Heart right ventricle (tissue), 16 donors: ENCODE results near the gene CALHM5. TPM values are rescaled to one million over a fixed set of nuclear protein-coding genes. Genes with fewer than 3 reads are reported as not detected.
"Not testable (repeated sequence)": the region's sequence is repeated elsewhere in the genome, so short reads cannot be mapped to it uniquely, and the experiment has no call there.

Source experiments
- ATAC-seq, 8 donors: fragments of 200-7000 bp; cut with Tn5 transposase; one replicate each; pipeline ENCODE4 v1.9.1; 2020; ENCODE audit warnings: mild to moderate bottlenecking in 8 of 8, moderate library complexity in 8 of 8, moderate number of reproducible peaks in 1 of 8
- DNase-seq, 2 donors: peaks; one replicate each; pipeline ENCODE4 v3.0.0-alpha.2; 2020
- H3K27ac ChIP-seq, 10 donors: fragments of 200-600 bp; sonication (generic) in 2 of 10; one replicate each; pipeline versions ENCODE4 v1.5.0 to v1.8.0; 2020 to 2022; ENCODE audit warnings: mild to moderate bottlenecking in 3 of 10
- H3K27me3 ChIP-seq, 7 donors: fragments of 200-600 bp; one replicate each; pipeline ENCODE4 v1.8.0; 2021 to 2022; ENCODE audit warnings: mild to moderate bottlenecking in 2 of 7
- H3K36me3 ChIP-seq, 9 donors: fragments of 200-600 bp; sonication (generic) in 1 of 9; one replicate each; pipeline versions ENCODE4 v1.5.0 to v1.8.0; 2020 to 2022; ENCODE audit warnings: mild to moderate bottlenecking in 2 of 9
- H3K4me1 ChIP-seq, 9 donors: fragments of 200-600 bp; sonication (generic) in 1 of 9; one replicate each; pipeline versions ENCODE4 v1.5.0 to v1.8.0; 2020 to 2022; ENCODE audit warnings: mild to moderate bottlenecking in 4 of 9
- H3K4me3 ChIP-seq, 10 donors: fragments of 200-600 bp; sonication (generic) in 2 of 10; one replicate each; pipeline versions ENCODE4 v1.5.0 to v1.8.0; 2020 to 2022; ENCODE audit warnings: mild to moderate bottlenecking in 7 of 10, moderate library complexity in 2 of 10
- H3K9me3 ChIP-seq, 11 donors: fragments of 200-600 bp in 10 of 11; sonication (generic) in 2 of 11; one replicate each; pipeline versions ENCODE4 v1.5.0 to v1.8.0; 2013 to 2022; ENCODE audit warnings: mild to moderate bottlenecking in 2 of 11, control low read depth in 1 of 11, moderate library complexity in 1 of 11
- CTCF ChIP-seq, 9 donors: fragments of 200-600 bp; sonication (generic) in 2 of 9; IDR thresholded peaks; one replicate each; pipeline versions ENCODE4 v1.5.0 to v1.8.0; 2021 to 2022; ENCODE audit warnings: antibody characterized with exemption in 9 of 9, mild to moderate bottlenecking in 5 of 9, moderate library complexity in 1 of 9
- WGBS, 2 donors: extraction: QIAGEN DNeasy Blood & Tissue Kit; methylation state at CpG; one replicate each; pipeline ENCODE4 v1.1.7; 2013; ENCODE audit warnings: inconsistent platforms in 1 of 2; 5-methylcytosine and 5-hydroxymethylcytosine counted together
- intact Hi-C, 10 donors: fragments of 100-400 bp; cut with DNase I; formaldehyde crosslinking; loops; one replicate each; pipeline versions ENCODE4 v1.11.1 to v1.14.2; 2022
- polyA plus RNA-seq, 2 donors: library from polyadenylated mRNA; stranded (reverse); fragments of 200-250 nt; gene quantifications; one replicate each; pipeline ENCODE4 v1.2.3, GENCODE V29; 2013
- total RNA-seq, 10 donors: library from RNA; stranded (reverse); fragmentation: NEBNext Ultra II Directional in 3 of 10; extraction: Animal tissue kit (Norgen Biotek cat#: 25700) in 3 of 10; gene quantifications; one replicate each; pipeline versions ENCODE4 v1.2.1 to v1.2.4, GENCODE V29; 2021 to 2023
- donor health status: Arrhythmogenic right ventricular cardiomyopathy.
- donor health status: ischemic (EF 13 %, LVEDD 7.1; RV severe dilation, severe dysfunction).
- donor health status: healthy with polysubstance abuse.
- donor health status: DM: no; HTN: yes; CAD: no.
- donor health status: DM: no; HTN: no; CAD: no.
- donor health status: ischemic (EF 25% LVEDD 6.9; RV normal size, moderate dysfunction).
- donor health status: ischemic (EF 25% LVEDD 5.7; RV mildly dilated, moderate dysfunction).
- donor health status: healthy.
- donor health status: DM: yes; HTN: yes; CAD: no.
- donor health status: Ischemic cardiomyopathy.
- donor health status: ischemic (EF 35%, LVEDD 5.7; RV mildly dilated, moderate dysfunction).
- donor health status: nonischemic (EF 11% LVEDD 7.7; RV severe dilation, severe dysfunction).
- donor health status: DM: yes; HTN: yes; CAD: no.
- donor health status: PGD.
- donor health status: ischemic (EF 29% LVEDD 5.4; RV normal size, mild dysfunction).
- donor health status: nonischemic (EF 23%, LVEDD 6.1; RV moderate dilation, normal function).

Gene CALHM5
- total and polyA plus RNA-seq, 12 donors: 1.1 to 2.8 (median 1.4) TPM

GRCh38 chr6:116492331-116493067 lies 18.9 kb upstream of the CALHM5 start:
- no peak overlapping the region for H3K27ac ChIP-seq
- no peak overlapping the region for H3K4me3 ChIP-seq
- H3K27me3 ChIP-seq: no peaks in the 10 kb centered on the region
- no peak for TF ChIP-seq CTCF (IDR thresholded peaks at IDR 0.05)
- peaks cover 0 to 21% (median 0%) of the 10 kb centered on the region in 11 donors for H3K9me3 ChIP-seq
- no peaks in the 10 kb centered on the region for H3K4me1 ChIP-seq
- no peak for DNase-seq
- ATAC-seq: no peak
- intact Hi-C loops: no loop called here
- H3K36me3 ChIP-seq: no peaks in the 10 kb centered on the region
- 57 to 66% methylated on average over 6 of the region's 6 CpGs for WGBS, 2 donors

- ATAC-seq, intact Hi-C loops, H3K36me3 ChIP-seq, H3K4me3 ChIP-seq, H3K27me3 ChIP-seq, DNase-seq, H3K27ac ChIP-seq, H3K4me1 ChIP-seq: not testable (repeated sequence)
- peaks cover 0 to 11% (median 0%) of the 10 kb centered on the region in 11 donors for H3K9me3 ChIP-seq
- 96% methylated on average over 1 of the region's 1 CpG for WGBS, 2 donors
These were observed 16.3 kb upstream of the CALHM5 start for GRCh38 chr6:116495161-116495560.

- no peak overlapping the region for H3K27ac ChIP-seq
- no peak for TF ChIP-seq CTCF (IDR thresholded peaks at IDR 0.05)
- WGBS, 2 donors: 72 to 73% methylated on average over 3 of the region's 3 CpGs
- no peak for DNase-seq
- H3K4me3 ChIP-seq: no peak overlapping the region
- intact Hi-C loops: no loop called here
- no peaks in the 10 kb centered on the region for H3K36me3 ChIP-seq
- peaks cover 0 to 6% (median 0%) of the 10 kb centered on the region in 7 donors for H3K27me3 ChIP-seq
- peaks cover 0 to 5% (median 0%) of the 10 kb centered on the region in 11 donors for H3K9me3 ChIP-seq
- no peak for ATAC-seq
- no peaks in the 10 kb centered on the region for H3K4me1 ChIP-seq
These were observed 14.2 kb upstream of the CALHM5 start for GRCh38 chr6:116497113-116497676.

GRCh38 chr6:116500969-116501433 lies 10.4 kb upstream of the CALHM5 start:
- 77 to 83% methylated on average over 9 of the region's 9 CpGs for WGBS, 2 donors
- ATAC-seq: no peak
- Histone ChIP-seq H3K27ac (no peak overlapping the region), H3K27me3 (peaks cover 0 to 6% (median 0%) of the 10 kb centered on the region in 7 donors), H3K36me3 (no peaks in the 10 kb centered on the region), H3K4me1 (no peaks in the 10 kb centered on the region), H3K4me3 (no peak overlapping the region), H3K9me3 (peaks cover 0 to 6% (median 0%) of the 10 kb centered on the region in 11 donors)
- intact Hi-C loops: no loop called here
- no peak for TF ChIP-seq CTCF (IDR thresholded peaks at IDR 0.05)
- no peak for DNase-seq

- Histone ChIP-seq H3K9me3 (peaks cover 0 to 16% (median 0%) of the 10 kb centered on the region in 11 donors), H3K4me1 (no peaks in the 10 kb centered on the region), H3K27ac (no peak overlapping the region), H3K36me3 (no peaks in the 10 kb centered on the region), H3K4me3 (no peak overlapping the region), H3K27me3 (no peaks in the 10 kb centered on the region)
- DNase-seq (no peak), ATAC-seq (no peak)
- 88 to 90% methylated on average over 3 of the region's 3 CpGs for WGBS, 2 donors
- intact Hi-C loops: no loop called here
- no peak for TF ChIP-seq CTCF (IDR thresholded peaks at IDR 0.05)
These were observed 4.1 kb upstream of the CALHM5 start for GRCh38 chr6:116507324-116507723.
